Activated CD4-positive, alpha-beta memory T cell treated with anti-CD3 and anti-CD28 coated beads, Interleukin-2, amount 10 ng/mL, durations not matched to agents 7 days and 5 days (primary cell): Measurements from ENCODE around the gene ATXN7L3. TPM values are rescaled to one million over a fixed set of nuclear protein-coding genes. Genes with fewer than 3 reads are reported as not detected.

ENCODE experiments used
- CTCF ChIA-PET: fragments of 350-600 bp; sonication (Branson Sonifier 250); formaldehyde crosslinking; loops from one replicate; lab custom pipeline; 2021; ENCODE audit warnings: antibody characterized with exemption, inconsistent platforms; lab: Charles Lee
- POLR2A ChIA-PET: fragments of 350-600 bp; sonication (Branson Sonifier 250); formaldehyde crosslinking; loops from one replicate; lab custom pipeline; 2021; ENCODE audit warnings: antibody characterized with exemption; lab: Charles Lee
- DNase-seq: peaks from one replicate; pipeline ENCODE4 v3.0.0-alpha.2; 2020
- H3K27ac Mint-ChIP-seq: one replicate; pipeline ENCODE4 v1.8.0; 2021; ENCODE audit warnings: mild to moderate bottlenecking, mixed read lengths
- H3K27me3 Mint-ChIP-seq: one replicate; pipeline ENCODE4 v1.8.0; 2021; ENCODE audit warnings: mixed read lengths
- H3K36me3 Mint-ChIP-seq: one replicate; pipeline ENCODE4 v1.8.0; 2021; ENCODE audit warnings: low read depth, mixed read lengths
- H3K4me1 Mint-ChIP-seq: one replicate; pipeline ENCODE4 v1.8.0; 2021; ENCODE audit warnings: mixed read lengths
- H3K4me3 Mint-ChIP-seq: one replicate; pipeline ENCODE4 v1.8.0; 2021; ENCODE audit warnings: mild to moderate bottlenecking, mixed read lengths
- H3K9me3 Mint-ChIP-seq: one replicate; pipeline ENCODE4 v1.8.0; 2021; ENCODE audit warnings: mixed read lengths
- total RNA-seq, 2 experiments: library from RNA; stranded (reverse); gene quantifications; one replicate each; pipeline ENCODE4 v1.2.3, GENCODE V29; 2021

The ATXN7L3 gene
- total RNA-seq, 2 experiments from 2014 or later: 106 to 107 TPM

DNA sequence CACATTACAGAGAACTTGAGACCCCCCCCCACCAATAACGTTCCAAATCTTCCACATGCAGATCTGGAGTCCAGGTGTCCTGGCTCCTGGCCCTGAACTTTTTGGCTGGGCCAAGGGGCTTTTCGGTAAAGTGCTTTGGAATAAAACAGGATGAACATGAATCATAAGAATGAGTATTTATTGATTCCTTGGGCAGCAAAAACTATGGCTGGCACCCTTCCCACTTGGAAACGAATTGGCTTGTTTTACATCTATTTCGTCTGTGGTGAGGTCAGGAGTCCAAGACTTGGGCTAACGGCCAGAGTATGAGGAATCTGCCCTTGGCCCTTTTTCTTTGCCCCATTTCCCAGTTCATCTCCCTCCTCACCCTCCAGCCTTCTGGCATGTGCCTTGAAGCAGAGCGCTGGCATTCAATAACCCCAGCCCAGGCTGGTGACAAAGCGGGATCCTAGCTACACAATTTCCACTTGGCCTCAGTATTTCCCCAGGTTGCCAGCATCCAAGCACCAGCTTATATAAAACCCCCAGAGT lies 23.9 kb upstream of the ATXN7L3 start:
- Mint-ChIP-seq H3K27ac (no peak overlapping the region), H3K36me3 (peaks cover 5% of the 10 kb centered on the region), H3K4me3 (no peak overlapping the region), H3K4me1 (peaks cover 10% of the 10 kb centered on the region), H3K9me3 (no peaks in the 10 kb centered on the region), H3K27me3 (no peaks in the 10 kb centered on the region)
- DNase-seq: no peak
- POLR2A ChIA-PET: interaction anchor here (1.1 to 4.2 kb wide), 2 partner anchors 10 to 23 kb away, joined by 3 to 26 read pairs; no protein-coding TSS in a partner anchor
- CTCF ChIA-PET: interaction anchor here (1.7 kb wide), 1 partner anchor 14 kb away, joined by 6 read pairs; no protein-coding TSS in a partner anchor

DNA sequence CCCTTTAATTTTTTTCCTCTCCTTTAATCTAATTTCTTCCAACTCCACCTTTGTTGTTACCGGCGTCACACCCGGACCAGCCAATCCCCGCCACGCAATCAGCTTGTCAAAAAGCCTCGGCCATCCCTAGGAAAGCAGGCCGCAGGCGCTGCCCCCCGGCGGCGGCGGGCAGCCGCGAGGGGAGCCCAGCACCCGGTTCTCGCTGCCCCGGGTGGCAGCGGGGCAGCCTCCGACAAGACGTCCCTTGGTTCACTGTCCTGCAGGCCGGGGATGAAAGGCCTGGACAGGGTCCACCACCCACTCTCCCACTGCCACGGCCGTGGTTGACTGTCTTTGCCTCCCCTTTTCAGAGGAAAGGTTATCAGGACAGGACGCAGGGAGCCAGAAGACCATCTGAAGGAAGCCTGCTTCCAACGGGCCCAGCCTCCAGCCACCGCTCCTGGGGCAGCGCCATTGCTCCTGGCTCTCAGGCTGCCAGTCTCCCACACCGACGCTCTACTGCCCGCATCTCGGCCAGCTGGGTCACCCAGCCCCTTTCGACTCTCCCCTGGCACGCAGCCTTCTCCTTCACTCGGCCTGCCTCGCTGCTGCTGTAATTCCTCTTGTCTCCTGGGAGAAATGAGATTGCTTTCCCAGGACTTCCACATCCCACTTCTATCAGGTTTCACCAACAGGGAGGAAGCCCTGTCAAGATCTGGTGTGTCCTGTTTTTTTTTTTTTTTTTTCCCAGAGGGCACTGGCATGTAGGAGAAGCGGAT lies 22.6 kb upstream of the ATXN7L3 start:
- DNase-seq: peak; percentile 57
- Mint-ChIP-seq H3K27ac (peak overlapping the region; percentile 84), H3K9me3 (no peaks in the 10 kb centered on the region), H3K4me3 (peak overlapping the region; percentile 85), H3K36me3 (peaks cover 10% of the 10 kb centered on the region), H3K4me1 (peaks cover 16% of the 10 kb centered on the region), H3K27me3 (no peaks in the 10 kb centered on the region)
- POLR2A ChIA-PET: interaction anchor here (0.6 to 18.0 kb wide), 19 partner anchors 11 to 677 kb away, joined by 3 to 504 read pairs (median 4); partner anchors contain the start of genes ATXN7L3, EFTUD2, GPATCH8 and SLC25A39
- CTCF ChIA-PET: interaction anchor here (0.7 to 4.4 kb wide), 10 partner anchors 8 to 141 kb away, joined by 3 to 47 read pairs (median 6); partner anchors contain the start of genes FAM171A2, GRN and TMUB2

DNA sequence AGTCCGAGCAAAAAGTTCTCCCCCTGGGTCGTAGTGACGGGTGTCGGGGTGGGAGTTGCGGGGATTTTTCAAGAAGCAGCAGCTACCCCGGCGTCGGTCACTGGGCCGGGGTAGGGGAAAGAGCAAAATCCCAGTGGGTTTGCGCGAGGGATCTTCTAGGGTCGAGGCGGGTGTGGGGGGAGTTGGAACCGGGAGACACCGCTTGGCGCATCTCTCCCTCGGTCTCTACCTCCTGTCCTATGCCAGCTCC lies 22.1 kb upstream of the ATXN7L3 start:
- H3K9me3 Mint-ChIP-seq: no peaks in the 10 kb centered on the region
- peaks cover 19% of the 10 kb centered on the region for H3K4me1 Mint-ChIP-seq
- peak overlapping the region; percentile 84 for H3K27ac Mint-ChIP-seq
- peak overlapping the region; percentile 85 for H3K4me3 Mint-ChIP-seq
- no peak for DNase-seq
- no peaks in the 10 kb centered on the region for H3K27me3 Mint-ChIP-seq
- CTCF ChIA-PET: interaction anchor here (0.7 to 4.4 kb wide), 14 partner anchors 8 to 142 kb away, joined by 3 to 47 read pairs (median 6); partner anchors contain the start of genes FAM171A2, GRN and TMUB2
- peaks cover 13% of the 10 kb centered on the region for H3K36me3 Mint-ChIP-seq
- POLR2A ChIA-PET: interaction anchor here (0.6 to 18.0 kb wide), 20 partner anchors 9 to 677 kb away, joined by 3 to 504 read pairs (median 4); partner anchors contain the start of genes ATXN7L3, EFTUD2, GPATCH8 and SLC25A39

DNA sequence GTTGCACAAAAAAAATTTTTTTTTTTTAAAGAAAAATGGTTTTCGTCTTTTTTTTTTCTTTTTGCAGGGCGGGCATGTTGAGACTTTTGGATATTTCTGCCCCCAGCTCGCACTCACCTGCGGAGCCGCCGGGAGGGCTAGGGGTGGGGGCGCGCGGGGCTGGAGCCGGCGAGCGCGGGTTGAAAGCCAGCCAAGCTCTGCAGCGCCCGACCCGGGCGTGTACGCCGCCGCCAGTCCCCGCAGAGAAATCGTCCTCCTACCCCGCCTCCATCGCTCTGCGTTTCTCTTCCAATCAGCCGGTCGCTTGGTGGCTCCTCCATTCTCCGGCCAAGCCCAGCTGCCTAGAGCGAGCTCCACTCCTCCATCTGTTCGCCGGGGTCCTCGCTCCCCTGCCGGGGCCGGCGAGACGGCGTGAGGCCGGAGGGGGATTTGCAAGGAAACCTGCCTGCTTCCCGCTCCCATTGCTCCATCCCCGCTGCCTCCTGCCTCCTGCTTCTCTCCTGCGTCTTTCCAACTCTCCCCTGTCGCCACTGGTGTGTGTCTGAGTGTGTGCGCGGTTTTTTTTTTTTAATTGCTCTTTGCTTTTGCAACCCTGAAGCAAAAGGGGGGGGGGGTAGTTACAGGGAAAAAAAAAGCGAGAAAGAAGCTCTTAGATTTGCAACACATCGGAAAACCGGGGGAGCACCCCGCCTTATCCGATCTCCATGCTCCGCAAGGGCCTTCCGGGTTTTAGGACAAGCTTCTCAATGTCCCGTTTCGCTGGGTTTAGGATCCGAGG lies 21.6 kb upstream of the ATXN7L3 start:
- Mint-ChIP-seq H3K27me3 (no peaks in the 10 kb centered on the region), H3K9me3 (no peaks in the 10 kb centered on the region), H3K4me3 (peak overlapping the region; percentile 85), H3K4me1 (peaks cover 24% of the 10 kb centered on the region), H3K36me3 (peaks cover 18% of the 10 kb centered on the region), H3K27ac (peak overlapping the region; percentile 84)
- ChIA-PET POLR2A (interaction anchor here (0.6 to 18.0 kb wide), 26 partner anchors 9 to 678 kb away, joined by 3 to 504 read pairs (median 4); partner anchors contain the start of genes ATXN7L3, EFTUD2, GPATCH8 and GRN), CTCF (interaction anchor here (0.6 to 4.4 kb wide), 15 partner anchors 9 to 142 kb away, joined by 3 to 47 read pairs (median 6); partner anchors contain the start of genes FAM171A2, GRN and TMUB2)
- peak; percentile 73 for DNase-seq

DNA sequence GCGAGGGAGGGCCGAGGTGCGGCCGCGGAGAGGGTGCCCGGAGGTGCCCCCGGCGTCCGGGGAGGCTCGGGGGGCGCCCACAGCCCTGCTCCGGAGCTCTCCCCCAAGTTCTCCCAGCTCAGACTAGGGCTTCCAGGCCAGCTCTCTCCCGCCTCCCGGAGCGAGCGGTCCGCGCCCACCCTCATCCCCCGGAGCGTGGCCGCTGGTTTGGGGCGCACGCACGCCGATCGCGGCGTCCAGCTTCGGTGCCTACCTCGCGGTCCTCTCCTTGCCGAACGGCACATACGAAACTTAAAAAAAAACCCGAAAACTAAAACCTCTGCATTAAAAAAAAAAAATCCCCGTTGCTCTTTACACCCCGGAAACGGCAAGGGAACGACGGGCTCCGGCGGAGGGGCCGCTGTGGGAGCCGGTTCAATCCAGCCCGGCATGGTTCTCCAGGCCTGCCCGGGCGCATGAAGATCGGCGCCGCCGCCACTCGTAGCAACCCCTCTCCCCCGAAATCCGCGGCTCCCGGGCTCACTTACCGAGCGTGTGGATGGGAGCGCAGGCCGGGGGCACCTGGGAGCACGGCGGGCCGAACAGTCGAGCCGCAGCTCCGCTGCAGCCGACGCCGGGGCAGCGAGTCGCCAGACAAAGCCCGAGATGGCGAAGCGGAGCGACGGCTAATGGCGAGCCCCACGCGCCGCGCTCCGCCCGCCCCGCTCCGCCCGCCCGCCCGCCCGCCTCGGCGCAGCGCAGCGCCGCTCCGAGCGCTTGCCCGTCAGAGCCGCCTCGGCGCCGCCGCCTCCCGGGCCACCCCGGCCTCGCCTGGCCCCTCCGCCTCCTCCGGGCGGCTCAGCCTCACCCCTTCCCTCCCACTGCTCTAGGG lies 20.8 kb upstream of the ATXN7L3 start:
- CTCF ChIA-PET: interaction anchor here (0.7 to 4.4 kb wide), 13 partner anchors 10 to 276 kb away, joined by 3 to 47 read pairs (median 6); partner anchors contain the start of genes FAM171A2, GRN and TMUB2
- peak overlapping the region; percentile 85 for H3K4me3 Mint-ChIP-seq
- POLR2A ChIA-PET: interaction anchor here (0.6 to 18.0 kb wide), 21 partner anchors 9 to 1005 kb away, joined by 3 to 504 read pairs (median 4); partner anchors contain the start of genes ATXN7L3, GRN, HDAC5 and NMT1
- H3K9me3 Mint-ChIP-seq: no peaks in the 10 kb centered on the region
- peaks cover 33% of the 10 kb centered on the region for H3K4me1 Mint-ChIP-seq
- DNase-seq: peak; percentile 63
- H3K27ac Mint-ChIP-seq: peak overlapping the region; percentile 97
- peaks cover 26% of the 10 kb centered on the region for H3K36me3 Mint-ChIP-seq
- no peaks in the 10 kb centered on the region for H3K27me3 Mint-ChIP-seq

DNA sequence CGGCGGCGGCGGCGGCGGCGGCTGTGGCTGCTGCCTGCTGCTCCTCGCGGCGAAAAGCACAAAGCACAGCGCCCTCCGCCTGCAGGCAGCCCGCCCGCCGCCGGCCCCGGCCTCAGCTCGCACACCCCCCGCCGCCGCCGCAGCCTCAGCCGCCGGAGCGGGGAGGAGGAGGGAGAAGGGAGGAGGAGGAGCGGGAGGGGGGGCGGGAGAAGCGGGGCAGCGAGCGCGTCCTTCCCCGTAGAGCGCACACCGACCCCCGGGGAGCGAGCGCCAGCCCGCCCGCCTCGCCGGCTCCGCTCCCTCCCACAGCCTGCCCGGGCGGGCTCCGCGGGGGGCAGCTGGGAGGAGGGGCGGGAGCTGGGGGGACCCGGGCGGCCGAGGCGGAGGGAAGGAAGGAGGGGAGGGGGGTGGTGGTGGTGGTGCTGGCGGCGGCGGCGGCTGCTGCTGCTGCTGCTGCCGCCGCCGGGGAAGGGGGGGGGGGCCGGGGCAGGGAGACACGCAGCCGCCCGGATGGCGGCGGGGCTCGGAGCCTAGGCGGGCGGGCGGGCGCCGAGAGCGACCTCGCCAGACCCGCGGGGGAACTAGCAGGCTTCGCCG lies 20.0 kb upstream of the ATXN7L3 start, which contains the start of gene UBTF:
Gene UBTF, minus strand, starts transcription at position 60 of the 597 bp plus-strand sequence. CDS start 1,446 bp downstream, outside the sequence.
- Mint-ChIP-seq H3K36me3 (peaks cover 33% of the 10 kb centered on the region), H3K27ac (peak within 1 kb of the TSS; percentile 97), H3K27me3 (no peaks in the 10 kb centered on the region), H3K4me3 (peak within 1 kb of the TSS; percentile 90), H3K4me1 (peaks cover 40% of the 10 kb centered on the region), H3K9me3 (no peaks in the 10 kb centered on the region)
- DNase-seq: peak; percentile 67
- ChIA-PET CTCF (interaction anchor here (0.7 to 4.4 kb wide), 6 partner anchors 9 to 276 kb away, joined by 3 to 47 read pairs (median 5); partner anchors contain the start of gene TMUB2), POLR2A (interaction anchor here (0.6 to 18.0 kb wide), 17 partner anchors 8 to 1006 kb away, joined by 3 to 504 read pairs (median 3); partner anchors contain the start of genes ATXN7L3, GRN, HDAC5 and NMT1)

DNA sequence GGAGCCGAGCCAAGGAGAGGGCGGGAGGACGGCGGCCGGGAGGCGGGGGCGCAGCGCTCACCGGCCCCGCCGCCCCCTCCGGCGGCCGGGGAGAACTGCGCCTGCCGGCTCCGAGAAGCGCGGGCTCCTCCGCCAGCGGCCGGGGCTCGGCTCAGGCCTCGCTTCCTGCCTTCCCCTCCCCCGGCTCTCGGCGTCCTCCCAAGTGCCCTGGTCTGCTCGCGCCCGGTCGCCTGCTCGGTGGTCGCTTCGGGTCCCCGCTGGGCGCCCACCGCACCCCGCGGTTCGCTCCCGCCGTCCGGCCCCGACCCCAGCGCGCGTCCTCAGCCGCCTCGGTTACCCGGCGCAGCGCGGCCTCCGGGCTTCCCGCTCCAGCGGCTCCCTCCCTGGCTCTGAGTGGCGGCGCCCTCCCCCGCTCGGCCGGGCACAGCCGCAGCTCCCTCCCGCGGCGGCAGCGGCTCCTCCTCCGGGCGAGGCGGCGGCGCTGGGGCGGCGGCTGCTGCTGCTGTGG lies 19.5 kb upstream of the ATXN7L3 start:
- H3K27ac Mint-ChIP-seq: no peak overlapping the region
- H3K36me3 Mint-ChIP-seq: peaks cover 39% of the 10 kb centered on the region
- DNase-seq: peak; percentile 75
- H3K9me3 Mint-ChIP-seq: no peaks in the 10 kb centered on the region
- H3K4me3 Mint-ChIP-seq: peak overlapping the region; percentile 13
- ChIA-PET CTCF (interaction anchor here (1.4 to 4.4 kb wide), 5 partner anchors 9 to 135 kb away, joined by 4 to 47 read pairs (median 11); partner anchors contain the start of gene TMUB2), POLR2A (interaction anchor here (1.1 to 18.0 kb wide), 8 partner anchors 8 to 1006 kb away, joined by 3 to 504 read pairs (median 4); partner anchors contain the start of genes ATXN7L3, HDAC5, SLC25A39 and TMUB2)
- H3K4me1 Mint-ChIP-seq: peaks cover 42% of the 10 kb centered on the region
- no peaks in the 10 kb centered on the region for H3K27me3 Mint-ChIP-seq

DNA sequence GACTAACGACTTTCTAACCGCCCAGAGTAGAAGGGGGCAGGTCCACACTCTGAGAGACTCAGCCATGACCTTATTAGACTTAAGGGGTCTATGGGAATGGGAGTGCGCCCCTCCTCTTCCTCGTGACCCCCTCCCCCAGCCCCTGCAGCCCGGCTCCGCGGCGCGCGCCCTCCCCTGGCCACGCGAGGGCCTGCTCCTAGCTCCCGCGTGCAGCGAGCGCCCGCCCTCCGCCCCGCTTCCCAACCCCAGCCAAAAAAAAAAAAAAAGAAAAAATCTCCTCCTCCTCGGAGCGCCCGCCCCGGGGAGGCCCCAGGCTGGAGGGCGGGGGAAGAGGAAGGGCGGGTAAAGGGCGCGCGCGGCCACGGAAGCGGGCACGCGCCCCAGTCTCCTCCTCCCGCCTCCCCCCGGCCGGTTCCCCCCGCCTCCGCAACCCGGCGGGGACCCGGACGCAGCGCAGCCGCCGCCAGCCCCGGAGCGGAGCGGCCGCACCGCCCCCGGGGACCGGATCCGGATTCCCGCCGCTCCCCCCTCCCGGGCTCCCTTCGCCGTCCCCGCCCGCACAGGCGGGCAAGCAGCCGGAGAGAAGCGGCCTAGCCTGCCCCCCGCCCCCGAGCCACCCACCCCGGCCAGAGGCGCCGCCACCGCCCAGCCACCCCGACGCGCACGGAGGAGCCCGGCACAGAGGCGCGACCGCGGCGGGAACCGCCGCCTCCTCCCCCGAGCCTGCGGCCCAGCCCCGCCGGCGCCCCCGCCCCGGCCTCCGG lies 18.8 kb upstream of the ATXN7L3 start:
- peak overlapping the region; percentile 81 for H3K27ac Mint-ChIP-seq
- H3K4me1 Mint-ChIP-seq: peaks cover 47% of the 10 kb centered on the region
- H3K9me3 Mint-ChIP-seq: no peaks in the 10 kb centered on the region
- H3K27me3 Mint-ChIP-seq: no peaks in the 10 kb centered on the region
- DNase-seq: peak; percentile 89
- H3K4me3 Mint-ChIP-seq: peak overlapping the region; percentile 90
- peaks cover 45% of the 10 kb centered on the region for H3K36me3 Mint-ChIP-seq
- ChIA-PET CTCF (interaction anchor here (0.6 to 4.4 kb wide), 13 partner anchors 8 to 321 kb away, joined by 3 to 47 read pairs (median 6); partner anchors contain the start of genes TMEM101 and TMUB2), POLR2A (interaction anchor here (0.5 to 18.0 kb wide), 6 partner anchors 9 to 851 kb away, joined by 3 to 504 read pairs (median 7); partner anchors contain the start of genes ATXN7L3, SLC25A39 and TMUB2)

DNA sequence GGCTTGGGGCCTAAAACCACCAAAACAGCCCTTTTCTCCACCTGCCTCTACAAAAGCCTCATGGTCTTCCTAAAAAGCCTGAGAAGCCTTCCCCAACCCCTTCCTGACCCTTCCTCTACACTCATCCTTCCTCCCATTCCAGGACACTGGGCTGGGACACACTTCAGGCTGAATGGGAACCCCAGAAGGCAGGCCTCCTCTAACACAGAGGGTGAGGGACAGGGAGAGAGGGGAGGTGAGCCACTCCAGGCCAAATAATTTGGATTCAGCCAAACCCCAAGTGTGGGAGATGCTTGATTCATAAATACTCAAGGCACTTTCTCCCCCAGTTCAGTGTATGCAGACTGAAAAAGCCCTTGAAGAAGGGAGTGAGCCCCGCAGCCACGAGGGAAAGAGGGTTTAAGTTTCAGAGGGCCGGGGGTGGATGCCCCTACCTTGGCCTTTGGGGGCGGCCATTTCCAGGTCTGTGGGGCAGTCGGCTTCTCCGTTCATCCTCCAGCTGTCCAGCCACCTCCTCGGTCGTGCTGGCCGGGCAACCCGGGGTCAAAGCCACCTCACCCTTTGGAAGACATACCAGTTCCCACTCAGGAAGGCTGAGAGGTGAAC lies 18.2 kb upstream of the ATXN7L3 start:
- H3K9me3 Mint-ChIP-seq: no peaks in the 10 kb centered on the region

More for the DNA sequence above, 18.2 kb upstream of the ATXN7L3 start:
- Mint-ChIP-seq H3K36me3 (peaks cover 52% of the 10 kb centered on the region), H3K4me1 (peaks cover 47% of the 10 kb centered on the region), H3K27me3 (no peaks in the 10 kb centered on the region), H3K4me3 (peak overlapping the region; percentile 90), H3K27ac (peak overlapping the region; percentile 81)
- peak; percentile 45 for DNase-seq
- ChIA-PET CTCF (interaction anchor here (0.6 to 4.4 kb wide), 14 partner anchors 7 to 320 kb away, joined by 3 to 47 read pairs (median 6); partner anchors contain the start of genes GRN, TMEM101 and TMUB2), POLR2A (interaction anchor here (0.5 to 18.0 kb wide), 6 partner anchors 8 to 850 kb away, joined by 3 to 504 read pairs (median 8); partner anchors contain the start of genes ATXN7L3, HDAC5, SLC25A39 and TMUB2)
